Stimulated activated CD4-positive, alpha-beta T cell treated with anti-CD3 and anti-CD28 coated beads, Interleukin-15, amount 100 ng/mL, for 48 hours (primary cell): Measurements from ENCODE around the gene HOXB9.

ENCODE experiments used
- DNase-seq, 2 donors: peaks; one replicate each; pipeline ENCODE4 v3.0.0-alpha.2; 2020; ENCODE audit warnings: low read depth in 2 of 2

HOXB9 gene

DNA sequence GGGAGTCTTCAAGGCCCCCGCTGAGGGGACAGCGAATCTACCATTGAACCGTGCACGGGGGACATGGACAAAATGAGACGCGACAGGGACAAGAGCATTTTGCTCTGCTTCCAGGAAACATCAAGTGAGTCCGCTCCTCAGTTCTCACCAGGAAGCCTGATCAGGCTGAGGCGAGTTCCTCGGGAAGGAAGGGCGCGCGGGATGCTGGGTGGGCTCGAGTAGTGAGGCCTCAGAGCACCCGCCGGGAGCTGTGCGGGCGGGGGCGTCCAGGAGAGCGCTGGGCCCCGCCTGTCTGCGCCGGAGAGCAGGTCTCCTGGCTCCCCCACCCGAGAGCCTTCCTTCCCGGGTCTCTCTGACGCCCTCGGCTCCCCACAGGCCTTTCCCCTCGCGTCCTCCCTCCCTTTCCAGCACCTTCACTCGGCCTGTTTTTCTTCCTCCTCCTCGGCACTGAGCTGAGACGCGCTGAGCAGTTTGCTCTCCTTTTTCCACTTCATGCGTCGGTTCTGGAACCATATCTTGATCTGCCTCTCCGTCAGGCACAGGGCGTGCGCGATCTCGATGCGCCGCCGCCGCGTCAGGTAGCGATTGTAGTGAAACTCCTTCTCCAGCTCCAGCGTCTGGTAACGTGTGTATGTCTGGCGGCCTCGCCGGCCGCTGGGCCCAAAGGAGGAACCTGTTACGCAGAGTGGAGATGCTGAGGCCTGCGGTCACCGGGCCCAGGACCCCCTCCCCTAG lies 30.0 kb downstream of the HOXB9 start:
- DNase-seq: no peak

- no peak for DNase-seq
These were observed 30.7 kb downstream of the HOXB9 start for GRCh38 chr17:48595278-48595999.

DNA sequence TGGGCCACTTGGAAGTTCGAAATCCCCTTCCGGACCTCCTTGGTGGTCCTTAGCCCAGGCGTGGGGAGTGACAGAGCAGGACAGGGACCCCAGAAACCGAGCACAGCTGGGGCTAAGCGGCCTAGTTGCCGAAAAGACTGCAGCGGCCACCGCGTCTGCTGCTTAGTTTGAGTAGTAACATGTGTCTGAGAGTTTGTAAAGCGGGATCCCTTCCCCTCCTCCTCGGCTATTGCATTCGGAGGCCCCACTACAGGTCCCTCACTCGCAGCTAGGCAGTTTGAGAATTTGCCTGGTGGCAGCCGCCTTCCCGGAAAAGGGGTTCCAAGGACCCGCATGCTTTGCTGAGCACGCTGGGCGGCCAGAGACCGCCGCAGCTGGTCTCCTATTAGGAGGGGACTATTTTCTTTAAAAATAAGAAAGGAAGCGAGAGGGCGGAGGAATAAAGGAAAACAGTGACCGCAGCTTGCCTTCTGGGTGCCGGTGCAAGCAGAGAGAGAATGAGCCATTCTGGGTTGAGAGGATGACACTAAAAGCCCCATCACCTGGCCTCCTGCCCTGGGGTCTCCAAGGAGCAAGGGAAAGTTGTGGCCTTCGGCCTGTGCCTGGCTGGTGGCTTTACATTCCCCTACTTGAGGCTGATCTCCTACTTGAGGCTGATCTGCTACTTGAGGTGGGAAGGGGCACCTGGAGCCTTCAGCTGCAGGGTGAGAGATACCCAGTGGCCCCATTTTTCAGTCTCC lies 31.4 kb downstream of the HOXB9 start:
- no peak for DNase-seq

DNA sequence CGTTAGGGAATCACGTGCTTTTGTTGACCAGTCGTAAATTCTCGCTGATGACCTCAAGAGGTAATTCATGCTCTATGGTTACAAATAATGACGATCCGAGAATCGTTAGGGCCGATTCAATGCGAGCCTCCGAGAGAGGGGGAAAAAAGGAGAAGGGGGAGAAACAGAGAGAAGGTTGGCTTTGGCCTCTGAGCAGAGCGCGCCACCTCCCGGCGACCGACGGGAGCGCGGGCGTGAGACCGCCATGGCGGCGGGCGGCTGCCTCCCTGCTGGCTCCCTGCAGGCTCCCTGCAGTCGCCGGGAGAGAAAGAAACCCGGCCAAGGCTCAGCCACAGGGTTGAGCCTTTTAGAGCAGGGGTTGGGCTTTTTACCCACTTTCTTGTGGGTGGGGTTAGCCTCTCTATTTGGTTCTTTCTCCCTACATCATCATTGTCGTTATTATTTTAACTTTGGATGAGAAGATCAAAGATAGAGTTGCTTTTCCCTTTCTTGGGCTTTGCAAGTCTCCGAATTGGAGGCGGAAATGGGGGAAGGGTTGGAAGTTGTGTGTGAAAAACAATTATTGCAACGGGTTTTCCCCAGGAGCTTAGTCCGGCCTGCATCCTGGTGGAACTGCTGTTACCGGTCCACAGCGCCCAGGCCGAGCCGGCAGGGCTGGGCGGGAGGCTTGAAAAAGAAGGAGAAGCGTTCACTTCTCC lies 32.2 kb downstream of the HOXB9 start:
- DNase-seq: peak in 1 of 2 donors; percentile 75

GRCh38 chr17:48593126-48593829 lies 32.9 kb downstream of the HOXB9 start, which contains the start of gene HOXB5:
HOXB5 (minus strand) TSS chr17:48593779; CDS start chr17:48593682, 97 bp downstream.
- no peak for DNase-seq

DNA sequence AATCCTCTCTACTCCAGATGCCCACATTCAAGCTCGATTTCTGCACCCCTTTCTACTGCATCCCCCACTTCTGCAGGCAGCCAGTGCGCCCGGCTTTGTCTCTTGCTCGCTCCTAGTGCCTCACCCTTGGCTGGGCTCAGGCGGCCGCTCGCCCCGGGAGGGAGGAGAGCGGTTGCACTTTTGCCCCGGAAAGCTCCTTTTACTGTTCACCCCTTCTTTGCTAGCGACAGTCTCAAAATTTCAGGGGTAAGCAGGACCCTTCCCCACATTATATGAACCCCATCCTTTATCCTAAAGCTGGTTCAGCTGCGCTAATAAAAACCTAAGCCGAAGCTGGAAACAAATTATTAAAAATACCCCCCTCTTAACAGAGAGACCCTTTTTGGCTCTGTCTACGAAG lies 33.6 kb downstream of the HOXB9 start:
- DNase-seq: no peak

DNA sequence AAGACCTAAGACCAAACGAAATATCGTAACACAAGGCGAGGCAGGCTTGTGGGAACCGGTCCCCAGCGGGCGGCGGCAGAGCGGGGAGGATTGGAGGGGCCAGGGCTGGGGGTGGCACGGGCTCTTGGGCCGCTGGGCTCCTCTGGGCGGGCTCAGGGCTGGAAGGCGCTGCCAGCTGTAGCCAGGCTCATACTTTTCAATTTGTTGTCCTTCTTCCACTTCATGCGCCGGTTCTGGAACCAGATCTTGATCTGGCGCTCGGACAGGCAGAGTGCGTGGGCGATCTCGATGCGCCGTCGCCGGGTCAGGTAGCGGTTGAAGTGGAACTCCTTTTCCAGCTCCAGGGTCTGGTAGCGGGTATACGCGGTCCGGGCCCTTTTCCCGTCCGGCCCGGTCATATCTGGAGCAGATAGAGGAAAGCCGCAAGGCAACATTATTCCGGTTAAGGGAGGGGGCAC lies 34.1 kb downstream of the HOXB9 start:
- no peak for DNase-seq

- no peak for DNase-seq
These were observed 34.7 kb downstream of the HOXB9 start for GRCh38 chr17:48591255-48592056.

GRCh38 chr17:48590607-48591161 lies 35.5 kb downstream of the HOXB9 start:
- DNase-seq: no peak

DNA sequence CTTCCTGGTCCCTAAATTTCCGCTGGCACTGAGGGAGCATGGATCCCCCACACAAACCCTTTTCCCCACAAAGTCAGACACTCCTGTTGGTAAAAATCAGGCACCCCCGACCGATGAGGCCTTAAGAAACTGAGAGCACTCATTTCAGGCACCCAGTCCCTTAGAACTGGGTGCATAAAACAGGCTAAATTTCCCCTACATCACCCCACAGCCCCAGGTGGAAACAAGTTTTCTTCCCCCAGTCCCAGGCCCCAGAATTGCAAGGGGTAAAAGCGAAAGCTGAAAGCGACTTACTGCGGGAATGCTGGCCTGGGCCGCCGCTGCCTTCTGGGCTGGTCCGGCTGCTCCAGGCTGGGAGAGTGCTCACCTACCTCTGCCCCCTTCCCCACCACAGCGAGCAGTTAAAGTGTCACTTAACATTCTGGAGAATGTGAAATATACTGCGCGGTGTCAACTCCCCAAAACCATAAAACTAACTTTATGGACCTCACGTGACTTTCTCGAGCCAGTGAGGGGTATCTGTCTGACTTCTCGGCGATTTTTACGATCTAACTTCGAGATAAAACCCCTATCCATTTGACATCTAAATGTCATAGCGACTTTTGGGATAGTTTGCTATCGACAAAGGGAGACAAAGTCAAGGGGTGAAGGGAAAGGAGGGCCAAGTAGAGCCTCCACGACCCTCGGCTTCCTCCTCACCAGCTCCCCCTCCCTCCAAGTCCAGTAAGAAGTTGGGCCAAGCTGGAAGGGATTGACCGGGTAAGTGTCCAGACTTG lies 36.1 kb downstream of the HOXB9 start, which contains the start of gene HOXB3:
Gene HOXB3, minus strand, starts transcription at position 411 of the 776 bp plus-strand sequence. CDS start 37,767 bp downstream, outside the sequence.
- no peak for DNase-seq

GRCh38 chr17:48589060-48589830 lies 36.9 kb downstream of the HOXB9 start:
- DNase-seq: no peak

DNA sequence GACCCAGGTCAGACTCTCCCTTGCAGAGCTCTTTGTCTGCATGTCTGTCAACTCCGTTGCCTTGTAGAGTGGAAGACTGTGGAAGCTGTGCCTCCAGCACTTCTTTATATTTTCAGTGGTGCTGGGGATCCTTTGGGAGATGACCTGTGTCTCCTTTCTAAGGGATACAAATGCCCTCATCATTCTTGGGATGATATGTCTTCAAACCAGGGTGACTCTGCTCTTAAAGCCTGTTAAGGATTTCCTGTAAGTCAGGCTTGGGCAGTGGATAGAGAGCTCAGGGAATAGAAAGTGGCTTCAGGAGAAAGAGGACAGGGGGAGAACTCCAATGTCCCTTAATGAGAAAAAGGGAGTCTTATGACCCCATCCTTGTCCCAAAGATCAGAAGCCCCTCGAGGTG lies 37.6 kb downstream of the HOXB9 start:
- DNase-seq: no peak

GRCh38 chr17:48588074-48588415 lies 38.1 kb downstream of the HOXB9 start:
- no peak for DNase-seq

- no peak for DNase-seq
These were observed 38.7 kb downstream of the HOXB9 start for GRCh38 chr17:48587276-48588073.

GRCh38 chr17:48586355-48587258 lies 39.6 kb downstream of the HOXB9 start:
- DNase-seq: no peak

- no peak for DNase-seq
These were observed 41.9 kb downstream of the HOXB9 start for GRCh38 chr17:48584223-48584741.
